ENCODE results near the gene GRM5.
"Not testable (repeated sequence)": the region's sequence is repeated elsewhere in the genome, so short reads cannot be mapped to it uniquely, and the experiment has no call there.

DNA sequence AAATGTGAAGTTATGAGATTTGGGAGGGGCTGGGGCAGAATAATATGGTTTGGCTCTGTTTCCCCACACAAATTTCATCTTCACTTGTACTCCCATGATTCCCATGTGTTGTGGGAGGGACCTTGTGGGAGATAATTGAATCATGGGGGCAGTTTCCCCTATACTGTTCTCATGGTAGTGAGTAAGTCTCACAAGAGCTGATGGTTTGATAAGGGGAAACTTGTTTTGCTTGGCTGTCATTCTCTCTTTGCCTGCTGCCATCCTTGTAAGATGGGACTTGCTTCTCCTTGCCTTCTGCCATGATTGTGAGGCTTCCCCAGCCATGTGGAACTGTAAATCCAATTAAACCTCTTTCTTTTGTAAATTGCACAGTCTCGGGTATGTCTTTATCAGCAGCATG, 531.1 kb downstream of the GRM5 start:
- TF ChIP-seq, protein P1, sequence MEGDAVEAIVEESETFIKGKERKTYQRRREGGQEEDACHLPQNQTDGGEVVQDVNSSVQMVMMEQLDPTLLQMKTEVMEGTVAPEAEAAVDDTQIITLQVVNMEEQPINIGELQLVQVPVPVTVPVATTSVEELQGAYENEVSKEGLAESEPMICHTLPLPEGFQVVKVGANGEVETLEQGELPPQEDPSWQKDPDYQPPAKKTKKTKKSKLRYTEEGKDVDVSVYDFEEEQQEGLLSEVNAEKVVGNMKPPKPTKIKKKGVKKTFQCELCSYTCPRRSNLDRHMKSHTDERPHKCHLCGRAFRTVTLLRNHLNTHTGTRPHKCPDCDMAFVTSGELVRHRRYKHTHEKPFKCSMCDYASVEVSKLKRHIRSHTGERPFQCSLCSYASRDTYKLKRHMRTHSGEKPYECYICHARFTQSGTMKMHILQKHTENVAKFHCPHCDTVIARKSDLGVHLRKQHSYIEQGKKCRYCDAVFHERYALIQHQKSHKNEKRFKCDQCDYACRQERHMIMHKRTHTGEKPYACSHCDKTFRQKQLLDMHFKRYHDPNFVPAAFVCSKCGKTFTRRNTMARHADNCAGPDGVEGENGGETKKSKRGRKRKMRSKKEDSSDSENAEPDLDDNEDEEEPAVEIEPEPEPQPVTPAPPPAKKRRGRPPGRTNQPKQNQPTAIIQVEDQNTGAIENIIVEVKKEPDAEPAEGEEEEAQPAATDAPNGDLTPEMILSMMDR (IDR thresholded peaks at IDR 0.05), result not testable (repeated sequence)
- not testable (repeated sequence) for TF ChIP-seq REST (IDR thresholded peaks at IDR 0.05; ENCODE audit: insufficient read depth in 1 of 2, low read depth in 2 of 2, low read length in 1 of 2); TCF7L2 (IDR thresholded peaks at IDR 0.05; ENCODE audit: low read depth, low read length); POLR2AphosphoS5 (IDR thresholded peaks at IDR 0.05; ENCODE audit: low read depth, low read length); SIN3A (IDR thresholded peaks at IDR 0.05; ENCODE audit: borderline replicate concordance, insufficient read depth, low read depth, low read length)

All from Panc1 (cell line).